WTC11 (cell line): ENCODE data around the gene ZDHHC14. TPM values are rescaled to one million over a fixed set of nuclear protein-coding genes. Genes with fewer than 3 reads are reported as not detected.

Experiments used
- ATAC-seq: fragments of 200-7000 bp; cut with Tn5 transposase; 2 replicates; pipeline ENCODE4 v1.10.0; 2021; ENCODE audit warnings: mild to moderate bottlenecking, moderate library complexity
- CTCF ChIA-PET: fragments of 300-600 bp; sonication (Branson Sonifier 250); formaldehyde crosslinking; loops from one replicate; lab custom pipeline; 2021; ENCODE audit warnings: antibody characterized with exemption; lab: Charles Lee
- POLR2A ChIA-PET: fragments of 350-600 bp; sonication (Branson Sonifier 250); formaldehyde crosslinking; loops from one replicate; lab custom pipeline; 2021; ENCODE audit warnings: antibody characterized with exemption; lab: Charles Lee
- DNase-seq: peaks from one replicate; pipeline ENCODE4 v3.0.0; 2021; ENCODE audit warnings: low spot score
- H3K27ac Mint-ChIP-seq: 2 replicates; pipeline ENCODE4 v1.8.0; 2021; ENCODE audit warnings: mixed read lengths
- H3K27me3 Mint-ChIP-seq: 2 replicates; pipeline ENCODE4 v1.8.0; 2021; ENCODE audit warnings: low read depth, mild to moderate bottlenecking, moderate library complexity, mixed read lengths
- H3K36me3 Mint-ChIP-seq: 2 replicates; pipeline ENCODE4 v1.8.0; 2021; ENCODE audit warnings: mixed read lengths
- H3K4me1 Mint-ChIP-seq: 2 replicates; pipeline ENCODE4 v1.8.0; 2022; ENCODE audit warnings: mixed read lengths
- H3K4me3 Mint-ChIP-seq: 2 replicates; pipeline ENCODE4 v1.8.0; 2021; ENCODE audit warnings: mild to moderate bottlenecking, moderate library complexity, mixed read lengths
- H3K9me3 Mint-ChIP-seq: 2 replicates; pipeline ENCODE4 v1.8.0; 2021; ENCODE audit warnings: mixed read lengths
- EMX1 ChIP-seq: fragments of 250-450 bp; sonication (Bioruptor Pico); IDR thresholded peaks from 2 replicates; pipeline ENCODE4 v1.8.0; 2021; ENCODE audit warnings: mild to moderate bottlenecking
- FOXJ3 ChIP-seq: sonication (generic); formaldehyde crosslinking; IDR thresholded peaks from 2 replicates; pipeline ENCODE4 v1.9.0; 2021; ENCODE audit warnings: missing genetic modification reagents, mild to moderate bottlenecking, borderline replicate concordance
- JAZF1 ChIP-seq: fragments of 250-450 bp; sonication (Bioruptor Pico); IDR thresholded peaks from 2 replicates; pipeline ENCODE4 v1.9.0; 2021; ENCODE audit warnings: moderate library complexity, mild to moderate bottlenecking, inconsistent platforms
- JUN ChIP-seq: sonication (generic); formaldehyde crosslinking; IDR thresholded peaks from 2 replicates; pipeline ENCODE4 v1.8.0; 2023; ENCODE audit warnings: mild to moderate bottlenecking, missing genetic modification reagents
- NFE2L1 ChIP-seq: sonication (generic); formaldehyde crosslinking; IDR thresholded peaks from 2 replicates; pipeline ENCODE4 v1.8.1; 2023; ENCODE audit warnings: missing genetic modification reagents
- NFYB ChIP-seq: sonication (generic); formaldehyde crosslinking; conservative IDR thresholded peaks from 2 replicates; pipeline ENCODE4 v1.8.0; 2022; ENCODE audit warnings: low read depth, missing genetic modification reagents
- NR1H2 ChIP-seq: sonication (generic); formaldehyde crosslinking; IDR thresholded peaks from 2 replicates; pipeline ENCODE4 v1.9.0; 2021; ENCODE audit warnings: mild to moderate bottlenecking, moderate library complexity, missing genetic modification reagents
- TEAD1 ChIP-seq: sonication (generic); formaldehyde crosslinking; IDR thresholded peaks from 2 replicates; pipeline ENCODE4 v1.8.0; 2022; ENCODE audit warnings: mild to moderate bottlenecking, missing genetic modification reagents
- ZNF396 ChIP-seq: fragments of 250-450 bp; sonication (Bioruptor Pico); IDR thresholded peaks from 2 replicates; pipeline ENCODE4 v1.8.0; 2021; ENCODE audit warnings: mild to moderate bottlenecking, moderate library complexity, borderline replicate concordance
- ZNF416 ChIP-seq: fragments of 250-450 bp; sonication (Bioruptor Pico); IDR thresholded peaks from 2 replicates; pipeline ENCODE4 v1.9.0; 2021; ENCODE audit warnings: mild to moderate bottlenecking, inconsistent platforms
- ZNF671 ChIP-seq: fragments of 250-450 bp; sonication (Bioruptor Pico); IDR thresholded peaks from 2 replicates; pipeline ENCODE4 v1.8.0; 2021; ENCODE audit warnings: mild to moderate bottlenecking
- total RNA-seq: library from RNA; stranded (reverse); gene quantifications from 3 replicates; pipeline ENCODE4 v1.2.3, GENCODE V29; 2021
- TF ChIP-seq, protein P1 (sequence below): sonication (generic); formaldehyde crosslinking; IDR thresholded peaks from 2 replicates; pipeline ENCODE4 v1.8.0; 2022; ENCODE audit warnings: mild to moderate bottlenecking, missing genetic modification reagents
- TF ChIP-seq, protein P2 (sequence below): sonication (generic); formaldehyde crosslinking; IDR thresholded peaks from 2 replicates; pipeline ENCODE4 v1.8.1; 2022; ENCODE audit warnings: mild to moderate bottlenecking, moderate library complexity, missing genetic modification reagents
- TF ChIP-seq, protein P3 (sequence below): sonication (generic); formaldehyde crosslinking; IDR thresholded peaks from 2 replicates; pipeline ENCODE4 v1.8.1; 2022; ENCODE audit warnings: mild to moderate bottlenecking, missing genetic modification reagents, moderate library complexity, borderline replicate concordance
- TF ChIP-seq, protein P4 (sequence below): sonication (generic); formaldehyde crosslinking; IDR thresholded peaks from 2 replicates; pipeline ENCODE4 v1.8.0; 2022; ENCODE audit warnings: missing genetic modification reagents
- TF ChIP-seq, protein P5 (sequence below): sonication (generic); formaldehyde crosslinking; IDR thresholded peaks from 2 replicates; pipeline ENCODE4 v1.8.0; 2023; ENCODE audit warnings: missing genetic modification reagents
- TF ChIP-seq, protein P6 (sequence below): sonication (generic); formaldehyde crosslinking; IDR thresholded peaks from 2 replicates; pipeline ENCODE4 v1.8.0; 2023; ENCODE audit warnings: missing genetic modification reagents, mild to moderate bottlenecking, borderline replicate concordance
- TF ChIP-seq, protein P7 (sequence below): sonication (generic); formaldehyde crosslinking; IDR thresholded peaks from 2 replicates; pipeline ENCODE4 v1.8.1; 2022; ENCODE audit warnings: low read depth, missing genetic modification reagents, borderline replicate concordance
- TF ChIP-seq, protein P8 (sequence below): sonication (generic); formaldehyde crosslinking; IDR thresholded peaks from 2 replicates; pipeline ENCODE4 v1.8.1; 2023; ENCODE audit warnings: mild to moderate bottlenecking, missing genetic modification reagents

The ZDHHC14 gene
- total RNA-seq, 1 experiment from 2014 or later, result 6.6 TPM

DNA sequence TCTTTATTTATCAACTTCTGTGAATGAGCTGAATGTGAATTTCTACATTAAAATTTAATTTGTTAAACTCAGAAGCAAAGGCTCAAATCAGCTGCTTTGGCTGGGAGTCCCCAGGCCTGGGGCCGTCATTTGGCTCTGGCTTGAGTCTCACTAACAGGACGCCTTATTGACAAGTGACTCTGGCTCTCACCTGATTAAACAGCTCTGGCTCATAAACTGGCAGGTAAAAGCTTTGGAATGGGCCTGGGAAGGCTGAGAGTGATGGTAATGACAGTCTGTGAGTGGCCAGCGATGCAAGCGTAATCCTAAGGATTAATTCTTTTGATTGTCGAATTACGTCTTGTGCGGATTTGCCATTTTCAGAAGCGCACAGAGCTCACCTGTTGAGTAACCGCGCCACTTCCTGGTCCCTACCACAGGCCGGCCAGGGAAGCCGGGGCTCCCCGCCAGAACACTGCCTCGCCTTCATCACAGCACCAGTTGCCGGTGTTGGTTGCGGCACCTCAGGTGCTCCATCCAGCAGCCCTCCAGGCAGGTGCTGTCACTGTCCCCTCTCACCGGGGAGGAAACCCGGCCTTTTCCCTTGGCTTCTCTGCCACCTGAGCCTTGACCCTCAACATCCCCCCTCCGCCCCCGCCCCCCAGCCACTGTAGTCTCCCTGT is 110.7 kb downstream of the ZDHHC14 start:
- ATAC-seq (peak; percentile 31; the same call in 1 of the 2 replicates), DNase-seq (no peak)
- CTCF ChIA-PET, result interaction anchor here (0.6 kb wide), 1 partner anchor 10 kb away, joined by 3 read pairs; no protein-coding TSS in a partner anchor
- H3K4me1 Mint-ChIP-seq, result peaks cover 48% of the 10 kb centered on the region
- peaks cover 3% of the 10 kb centered on the region for H3K27me3 Mint-ChIP-seq
- H3K9me3 Mint-ChIP-seq, result peaks cover 9% of the 10 kb centered on the region
- POLR2A ChIA-PET, result no interaction called here
- H3K27ac Mint-ChIP-seq, result no peak overlapping the region
- no peak overlapping the region for H3K4me3 Mint-ChIP-seq
- TF ChIP-seq FOXJ3, result no peak
- TF ChIP-seq TEAD1 (CRISPR knock-in tag), result no peak
- TF ChIP-seq, protein P1, sequence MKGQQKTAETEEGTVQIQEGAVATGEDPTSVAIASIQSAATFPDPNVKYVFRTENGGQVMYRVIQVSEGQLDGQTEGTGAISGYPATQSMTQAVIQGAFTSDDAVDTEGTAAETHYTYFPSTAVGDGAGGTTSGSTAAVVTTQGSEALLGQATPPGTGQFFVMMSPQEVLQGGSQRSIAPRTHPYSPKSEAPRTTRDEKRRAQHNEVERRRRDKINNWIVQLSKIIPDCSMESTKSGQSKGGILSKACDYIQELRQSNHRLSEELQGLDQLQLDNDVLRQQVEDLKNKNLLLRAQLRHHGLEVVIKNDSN (CRISPR knock-in tag), result no peak
- TF ChIP-seq, protein P2, sequence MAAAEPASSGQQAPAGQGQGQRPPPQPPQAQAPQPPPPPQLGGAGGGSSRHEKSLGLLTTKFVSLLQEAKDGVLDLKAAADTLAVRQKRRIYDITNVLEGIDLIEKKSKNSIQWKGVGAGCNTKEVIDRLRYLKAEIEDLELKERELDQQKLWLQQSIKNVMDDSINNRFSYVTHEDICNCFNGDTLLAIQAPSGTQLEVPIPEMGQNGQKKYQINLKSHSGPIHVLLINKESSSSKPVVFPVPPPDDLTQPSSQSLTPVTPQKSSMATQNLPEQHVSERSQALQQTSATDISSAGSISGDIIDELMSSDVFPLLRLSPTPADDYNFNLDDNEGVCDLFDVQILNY (CRISPR knock-in tag), result no peak
- no peak for TF ChIP-seq ZNF396
- no peak for TF ChIP-seq EMX1 (CRISPR knock-in tag)
- TF ChIP-seq, protein P3, sequence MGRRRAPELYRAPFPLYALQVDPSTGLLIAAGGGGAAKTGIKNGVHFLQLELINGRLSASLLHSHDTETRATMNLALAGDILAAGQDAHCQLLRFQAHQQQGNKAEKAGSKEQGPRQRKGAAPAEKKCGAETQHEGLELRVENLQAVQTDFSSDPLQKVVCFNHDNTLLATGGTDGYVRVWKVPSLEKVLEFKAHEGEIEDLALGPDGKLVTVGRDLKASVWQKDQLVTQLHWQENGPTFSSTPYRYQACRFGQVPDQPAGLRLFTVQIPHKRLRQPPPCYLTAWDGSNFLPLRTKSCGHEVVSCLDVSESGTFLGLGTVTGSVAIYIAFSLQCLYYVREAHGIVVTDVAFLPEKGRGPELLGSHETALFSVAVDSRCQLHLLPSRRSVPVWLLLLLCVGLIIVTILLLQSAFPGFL, result no peak
- TF ChIP-seq NFYB (CRISPR knock-in tag), result no peak
- no peak for TF ChIP-seq ZNF416
- TF ChIP-seq, protein P4, sequence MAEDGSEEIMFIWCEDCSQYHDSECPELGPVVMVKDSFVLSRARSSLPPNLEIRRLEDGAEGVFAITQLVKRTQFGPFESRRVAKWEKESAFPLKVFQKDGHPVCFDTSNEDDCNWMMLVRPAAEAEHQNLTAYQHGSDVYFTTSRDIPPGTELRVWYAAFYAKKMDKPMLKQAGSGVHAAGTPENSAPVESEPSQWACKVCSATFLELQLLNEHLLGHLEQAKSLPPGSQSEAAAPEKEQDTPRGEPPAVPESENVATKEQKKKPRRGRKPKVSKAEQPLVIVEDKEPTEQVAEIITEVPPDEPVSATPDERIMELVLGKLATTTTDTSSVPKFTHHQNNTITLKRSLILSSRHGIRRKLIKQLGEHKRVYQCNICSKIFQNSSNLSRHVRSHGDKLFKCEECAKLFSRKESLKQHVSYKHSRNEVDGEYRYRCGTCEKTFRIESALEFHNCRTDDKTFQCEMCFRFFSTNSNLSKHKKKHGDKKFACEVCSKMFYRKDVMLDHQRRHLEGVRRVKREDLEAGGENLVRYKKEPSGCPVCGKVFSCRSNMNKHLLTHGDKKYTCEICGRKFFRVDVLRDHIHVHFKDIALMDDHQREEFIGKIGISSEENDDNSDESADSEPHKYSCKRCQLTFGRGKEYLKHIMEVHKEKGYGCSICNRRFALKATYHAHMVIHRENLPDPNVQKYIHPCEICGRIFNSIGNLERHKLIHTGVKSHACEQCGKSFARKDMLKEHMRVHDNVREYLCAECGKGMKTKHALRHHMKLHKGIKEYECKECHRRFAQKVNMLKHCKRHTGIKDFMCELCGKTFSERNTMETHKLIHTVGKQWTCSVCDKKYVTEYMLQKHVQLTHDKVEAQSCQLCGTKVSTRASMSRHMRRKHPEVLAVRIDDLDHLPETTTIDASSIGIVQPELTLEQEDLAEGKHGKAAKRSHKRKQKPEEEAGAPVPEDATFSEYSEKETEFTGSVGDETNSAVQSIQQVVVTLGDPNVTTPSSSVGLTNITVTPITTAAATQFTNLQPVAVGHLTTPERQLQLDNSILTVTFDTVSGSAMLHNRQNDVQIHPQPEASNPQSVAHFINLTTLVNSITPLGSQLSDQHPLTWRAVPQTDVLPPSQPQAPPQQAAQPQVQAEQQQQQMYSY, result no peak
- TF ChIP-seq, protein P5, sequence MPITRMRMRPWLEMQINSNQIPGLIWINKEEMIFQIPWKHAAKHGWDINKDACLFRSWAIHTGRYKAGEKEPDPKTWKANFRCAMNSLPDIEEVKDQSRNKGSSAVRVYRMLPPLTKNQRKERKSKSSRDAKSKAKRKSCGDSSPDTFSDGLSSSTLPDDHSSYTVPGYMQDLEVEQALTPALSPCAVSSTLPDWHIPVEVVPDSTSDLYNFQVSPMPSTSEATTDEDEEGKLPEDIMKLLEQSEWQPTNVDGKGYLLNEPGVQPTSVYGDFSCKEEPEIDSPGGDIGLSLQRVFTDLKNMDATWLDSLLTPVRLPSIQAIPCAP (CRISPR knock-in tag), result no peak
- no peak for TF ChIP-seq JAZF1 (CRISPR knock-in tag)
- no peak for TF ChIP-seq ZNF671
- TF ChIP-seq, protein P6, sequence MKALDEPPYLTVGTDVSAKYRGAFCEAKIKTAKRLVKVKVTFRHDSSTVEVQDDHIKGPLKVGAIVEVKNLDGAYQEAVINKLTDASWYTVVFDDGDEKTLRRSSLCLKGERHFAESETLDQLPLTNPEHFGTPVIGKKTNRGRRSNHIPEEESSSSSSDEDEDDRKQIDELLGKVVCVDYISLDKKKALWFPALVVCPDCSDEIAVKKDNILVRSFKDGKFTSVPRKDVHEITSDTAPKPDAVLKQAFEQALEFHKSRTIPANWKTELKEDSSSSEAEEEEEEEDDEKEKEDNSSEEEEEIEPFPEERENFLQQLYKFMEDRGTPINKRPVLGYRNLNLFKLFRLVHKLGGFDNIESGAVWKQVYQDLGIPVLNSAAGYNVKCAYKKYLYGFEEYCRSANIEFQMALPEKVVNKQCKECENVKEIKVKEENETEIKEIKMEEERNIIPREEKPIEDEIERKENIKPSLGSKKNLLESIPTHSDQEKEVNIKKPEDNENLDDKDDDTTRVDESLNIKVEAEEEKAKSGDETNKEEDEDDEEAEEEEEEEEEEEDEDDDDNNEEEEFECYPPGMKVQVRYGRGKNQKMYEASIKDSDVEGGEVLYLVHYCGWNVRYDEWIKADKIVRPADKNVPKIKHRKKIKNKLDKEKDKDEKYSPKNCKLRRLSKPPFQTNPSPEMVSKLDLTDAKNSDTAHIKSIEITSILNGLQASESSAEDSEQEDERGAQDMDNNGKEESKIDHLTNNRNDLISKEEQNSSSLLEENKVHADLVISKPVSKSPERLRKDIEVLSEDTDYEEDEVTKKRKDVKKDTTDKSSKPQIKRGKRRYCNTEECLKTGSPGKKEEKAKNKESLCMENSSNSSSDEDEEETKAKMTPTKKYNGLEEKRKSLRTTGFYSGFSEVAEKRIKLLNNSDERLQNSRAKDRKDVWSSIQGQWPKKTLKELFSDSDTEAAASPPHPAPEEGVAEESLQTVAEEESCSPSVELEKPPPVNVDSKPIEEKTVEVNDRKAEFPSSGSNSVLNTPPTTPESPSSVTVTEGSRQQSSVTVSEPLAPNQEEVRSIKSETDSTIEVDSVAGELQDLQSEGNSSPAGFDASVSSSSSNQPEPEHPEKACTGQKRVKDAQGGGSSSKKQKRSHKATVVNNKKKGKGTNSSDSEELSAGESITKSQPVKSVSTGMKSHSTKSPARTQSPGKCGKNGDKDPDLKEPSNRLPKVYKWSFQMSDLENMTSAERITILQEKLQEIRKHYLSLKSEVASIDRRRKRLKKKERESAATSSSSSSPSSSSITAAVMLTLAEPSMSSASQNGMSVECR, result no peak
- TF ChIP-seq, protein P7, sequence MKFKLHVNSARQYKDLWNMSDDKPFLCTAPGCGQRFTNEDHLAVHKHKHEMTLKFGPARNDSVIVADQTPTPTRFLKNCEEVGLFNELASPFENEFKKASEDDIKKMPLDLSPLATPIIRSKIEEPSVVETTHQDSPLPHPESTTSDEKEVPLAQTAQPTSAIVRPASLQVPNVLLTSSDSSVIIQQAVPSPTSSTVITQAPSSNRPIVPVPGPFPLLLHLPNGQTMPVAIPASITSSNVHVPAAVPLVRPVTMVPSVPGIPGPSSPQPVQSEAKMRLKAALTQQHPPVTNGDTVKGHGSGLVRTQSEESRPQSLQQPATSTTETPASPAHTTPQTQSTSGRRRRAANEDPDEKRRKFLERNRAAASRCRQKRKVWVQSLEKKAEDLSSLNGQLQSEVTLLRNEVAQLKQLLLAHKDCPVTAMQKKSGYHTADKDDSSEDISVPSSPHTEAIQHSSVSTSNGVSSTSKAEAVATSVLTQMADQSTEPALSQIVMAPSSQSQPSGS (CRISPR knock-in tag), result no peak
- no peak for TF ChIP-seq JUN (CRISPR knock-in tag)
- no peak for TF ChIP-seq NFE2L1
- no peak for TF ChIP-seq NR1H2 (CRISPR knock-in tag)
- TF ChIP-seq, protein P8, sequence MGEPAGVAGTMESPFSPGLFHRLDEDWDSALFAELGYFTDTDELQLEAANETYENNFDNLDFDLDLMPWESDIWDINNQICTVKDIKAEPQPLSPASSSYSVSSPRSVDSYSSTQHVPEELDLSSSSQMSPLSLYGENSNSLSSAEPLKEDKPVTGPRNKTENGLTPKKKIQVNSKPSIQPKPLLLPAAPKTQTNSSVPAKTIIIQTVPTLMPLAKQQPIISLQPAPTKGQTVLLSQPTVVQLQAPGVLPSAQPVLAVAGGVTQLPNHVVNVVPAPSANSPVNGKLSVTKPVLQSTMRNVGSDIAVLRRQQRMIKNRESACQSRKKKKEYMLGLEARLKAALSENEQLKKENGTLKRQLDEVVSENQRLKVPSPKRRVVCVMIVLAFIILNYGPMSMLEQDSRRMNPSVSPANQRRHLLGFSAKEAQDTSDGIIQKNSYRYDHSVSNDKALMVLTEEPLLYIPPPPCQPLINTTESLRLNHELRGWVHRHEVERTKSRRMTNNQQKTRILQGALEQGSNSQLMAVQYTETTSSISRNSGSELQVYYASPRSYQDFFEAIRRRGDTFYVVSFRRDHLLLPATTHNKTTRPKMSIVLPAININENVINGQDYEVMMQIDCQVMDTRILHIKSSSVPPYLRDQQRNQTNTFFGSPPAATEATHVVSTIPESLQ (CRISPR knock-in tag), result no peak
- 0 out of 2 replicates have a peak, but pooled peaks cover under 1% of the 10 kb centered on the region for H3K36me3 Mint-ChIP-seq
